Fibroblast of peridontal ligament (primary cell): ENCODE measurements around the gene GMEB1.
"Not testable (repeated sequence)": the region's sequence is repeated elsewhere in the genome, so short reads cannot be mapped to it uniquely, and the experiment has no call there.

Experiments
- DNase-seq: peaks from one replicate; pipeline ENCODE4 v3.0.0-alpha.2; 2010; ENCODE audit errors: extremely low read depth

GMEB1 gene

DNA sequence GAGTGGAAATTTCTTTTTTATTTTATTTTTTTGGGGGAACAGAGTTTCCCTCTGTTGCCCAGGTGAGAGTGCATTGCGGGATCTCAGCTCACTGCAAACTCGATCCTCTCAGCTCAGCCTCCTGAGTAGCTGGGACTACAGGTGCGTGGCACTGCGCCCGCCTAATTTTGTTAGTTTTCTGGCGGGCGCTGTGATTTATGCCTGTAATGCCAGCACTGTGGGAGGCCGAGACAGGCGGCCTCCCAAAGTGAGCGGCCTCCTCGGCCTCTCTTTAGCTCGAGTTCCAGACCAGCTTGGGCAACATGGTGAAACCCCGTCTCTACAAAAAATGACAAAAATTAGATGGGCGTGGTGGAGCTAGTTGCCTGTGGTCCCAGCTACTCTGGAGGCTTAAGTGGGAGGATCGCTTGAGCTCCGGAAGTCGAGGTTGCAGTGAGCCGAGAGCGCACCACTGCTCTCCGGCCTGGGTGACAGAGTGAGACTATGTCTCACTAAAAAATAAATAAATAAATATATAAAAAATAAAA, 2.7 kb downstream of the GMEB1 start:
- DNase-seq = no peak

DNA sequence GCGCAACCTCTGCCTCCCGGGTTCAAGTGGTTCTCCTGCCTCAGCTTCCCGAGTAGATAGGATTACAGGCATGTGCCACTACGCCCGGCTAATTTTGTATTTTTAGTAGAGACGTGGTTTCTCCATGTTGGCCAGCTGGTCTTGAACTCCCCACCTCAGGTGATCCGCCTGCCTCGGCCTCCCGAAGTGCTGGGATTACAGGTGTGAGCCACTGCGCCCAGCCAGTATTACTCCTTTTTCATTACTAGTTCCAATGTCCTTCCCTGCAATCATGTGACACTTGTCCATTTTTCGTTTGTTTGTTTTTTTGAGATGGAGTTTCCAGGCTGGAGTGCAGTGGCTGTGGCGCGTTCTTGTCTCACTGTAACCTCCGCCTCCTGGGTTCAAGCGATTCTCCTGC, 4.4 kb downstream of the GMEB1 start:
- not testable (repeated sequence) for DNase-seq

DNA sequence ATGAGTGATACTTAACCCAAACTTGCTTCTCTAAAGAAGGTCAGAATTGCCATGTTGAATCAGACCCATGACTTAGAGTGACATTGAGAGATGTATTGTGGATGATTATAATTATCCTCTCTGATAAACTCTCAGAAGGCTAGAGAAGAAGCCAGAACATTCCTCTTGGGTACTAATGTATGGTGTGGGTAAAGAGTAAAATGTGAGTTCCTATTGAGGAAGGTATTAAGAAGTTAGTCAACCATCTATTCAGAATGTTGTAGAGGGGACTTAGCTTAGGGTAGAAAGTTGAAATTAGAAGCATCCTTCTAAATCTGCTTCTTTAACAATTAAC, 7.3 kb downstream of the GMEB1 start:
- DNase-seq = no peak

DNA sequence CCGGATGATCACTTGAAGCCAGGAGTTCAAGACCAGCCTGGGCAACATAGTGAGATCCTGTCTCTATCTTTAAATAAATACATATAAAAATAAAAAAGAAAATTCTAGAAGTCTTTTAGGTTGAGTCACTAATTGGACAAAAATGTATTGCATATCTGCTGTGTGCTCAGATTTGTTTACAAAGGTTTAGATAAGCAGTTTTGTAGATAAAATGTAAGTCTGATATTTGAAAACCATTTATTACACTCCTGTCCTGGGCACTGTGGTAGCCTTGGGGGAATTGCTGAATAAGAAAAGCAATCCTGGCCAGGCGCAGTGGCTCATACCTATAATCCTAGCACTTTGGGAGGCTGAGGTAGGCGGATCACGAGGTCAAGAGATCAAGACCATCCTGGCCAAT, 11.6 kb downstream of the GMEB1 start:
- peak; percentile 5 for DNase-seq

DNA sequence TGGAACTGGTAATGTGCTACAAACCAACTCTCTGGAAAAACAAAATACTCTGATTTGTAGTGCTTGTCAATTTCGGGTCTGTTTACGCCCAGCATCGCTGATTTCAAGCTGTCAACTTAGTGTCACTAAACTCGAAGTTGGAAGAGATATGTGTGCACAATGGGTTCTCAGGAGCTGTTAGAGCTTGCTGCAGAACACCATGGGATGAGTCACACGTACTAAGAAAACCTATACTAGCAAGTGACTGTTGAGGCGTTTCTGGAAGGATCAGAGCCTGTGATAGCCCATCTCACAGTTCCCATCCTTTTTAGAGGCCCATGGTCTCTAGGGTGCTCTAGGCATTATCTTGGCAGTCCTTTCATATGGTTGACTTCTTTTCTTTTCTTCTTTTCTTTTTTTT, 14.3 kb downstream of the GMEB1 start:
- DNase-seq = no peak

DNA sequence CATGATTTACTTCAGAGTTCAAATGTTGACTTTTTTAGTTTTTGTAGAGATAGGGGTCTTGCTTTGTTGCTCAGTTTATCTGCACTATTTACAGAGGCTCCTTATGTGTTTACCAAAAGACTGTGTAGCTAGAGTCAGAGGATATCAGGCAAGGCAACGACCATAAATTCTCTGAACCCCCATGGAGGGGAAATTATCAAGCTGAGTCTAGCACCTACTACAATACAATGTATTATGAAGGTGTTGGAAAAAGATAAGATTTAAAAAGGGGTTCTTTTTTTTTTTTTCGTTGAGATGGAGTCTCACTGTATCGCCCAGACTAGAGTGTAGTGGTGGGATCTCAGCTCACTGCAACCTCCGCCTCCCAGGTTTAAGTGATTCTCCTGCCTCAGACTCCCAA, 16.4 kb downstream of the GMEB1 start:
- DNase-seq = no peak

DNA sequence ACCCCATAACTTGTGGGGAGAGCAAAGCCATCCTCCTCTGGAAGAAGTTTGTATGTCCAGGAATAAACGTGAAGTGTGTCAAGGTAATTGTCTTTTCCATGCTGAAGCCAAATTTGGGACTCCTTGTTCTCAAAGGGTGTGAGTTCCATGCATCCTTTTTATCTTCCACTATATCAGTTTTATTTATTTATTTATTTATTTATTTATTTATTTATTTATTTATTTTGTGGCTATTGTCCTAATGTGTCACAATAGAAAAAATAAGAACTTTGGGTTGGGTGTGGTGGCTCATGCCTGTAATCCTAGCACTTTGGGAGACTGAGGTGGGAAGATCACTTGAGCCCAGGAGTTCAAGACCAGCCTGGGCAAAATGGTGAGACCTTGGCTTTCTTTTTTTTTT, 23.0 kb downstream of the GMEB1 start:
- DNase-seq = not testable (repeated sequence)

DNA sequence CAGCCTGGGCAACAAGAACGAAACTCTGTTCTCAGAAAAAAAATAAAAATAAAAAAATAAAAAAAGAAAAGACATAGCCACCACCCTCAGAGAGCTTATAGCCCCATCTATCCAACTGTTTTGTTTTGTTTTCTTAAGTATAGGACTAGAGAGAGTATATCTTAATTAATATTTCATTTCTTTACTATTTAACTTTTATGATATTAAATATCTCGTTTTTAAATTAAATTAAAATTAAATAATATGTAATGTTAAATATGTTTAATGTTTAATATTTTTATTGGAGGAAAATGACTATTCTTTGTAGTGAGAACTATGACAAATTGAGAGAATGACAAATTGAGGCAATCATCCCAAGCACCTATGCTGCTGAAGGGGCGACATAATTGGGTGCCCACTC, 35.0 kb downstream of the GMEB1 start:
- DNase-seq = no peak

DNA sequence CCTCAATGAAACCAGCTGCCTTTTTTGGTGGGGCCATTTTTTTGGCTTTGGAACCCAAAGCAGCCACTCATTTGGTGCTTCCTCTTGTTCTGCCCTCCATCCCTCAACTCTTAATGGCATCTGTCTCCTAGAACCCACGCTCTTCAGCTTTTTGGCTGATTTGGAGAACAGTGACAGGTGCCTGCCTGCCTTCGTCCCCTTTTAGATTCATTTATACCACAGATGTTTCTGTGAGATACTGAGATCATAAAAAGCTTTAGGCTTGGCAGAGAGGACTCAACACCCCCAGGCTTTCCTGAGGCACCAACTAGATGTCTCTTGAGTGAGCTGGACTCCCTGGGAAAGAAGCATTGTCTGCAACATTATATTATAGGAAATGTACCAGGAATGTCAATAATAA, 47.8 kb downstream of the GMEB1 start:
- no peak for DNase-seq

DNA sequence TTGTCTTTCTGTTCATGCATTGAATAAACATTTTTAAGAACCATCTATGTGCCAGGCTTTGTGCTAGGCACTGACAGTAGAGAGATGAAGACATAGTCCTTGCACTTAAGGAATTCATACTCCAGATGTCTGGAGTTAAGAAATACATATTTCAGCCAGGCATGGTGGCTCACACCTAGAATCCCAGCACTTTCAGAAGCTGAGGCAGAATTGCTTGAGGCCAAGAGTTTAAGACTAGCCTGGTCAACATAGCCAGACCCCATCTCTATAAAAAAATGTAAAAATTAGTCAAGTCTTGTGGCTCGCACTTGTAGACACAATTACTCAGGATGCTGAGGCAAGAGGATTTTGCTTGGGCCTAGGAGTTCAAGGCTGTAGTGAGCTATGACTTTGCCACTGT, 49.6 kb downstream of the GMEB1 start:
- DNase-seq = no peak

DNA sequence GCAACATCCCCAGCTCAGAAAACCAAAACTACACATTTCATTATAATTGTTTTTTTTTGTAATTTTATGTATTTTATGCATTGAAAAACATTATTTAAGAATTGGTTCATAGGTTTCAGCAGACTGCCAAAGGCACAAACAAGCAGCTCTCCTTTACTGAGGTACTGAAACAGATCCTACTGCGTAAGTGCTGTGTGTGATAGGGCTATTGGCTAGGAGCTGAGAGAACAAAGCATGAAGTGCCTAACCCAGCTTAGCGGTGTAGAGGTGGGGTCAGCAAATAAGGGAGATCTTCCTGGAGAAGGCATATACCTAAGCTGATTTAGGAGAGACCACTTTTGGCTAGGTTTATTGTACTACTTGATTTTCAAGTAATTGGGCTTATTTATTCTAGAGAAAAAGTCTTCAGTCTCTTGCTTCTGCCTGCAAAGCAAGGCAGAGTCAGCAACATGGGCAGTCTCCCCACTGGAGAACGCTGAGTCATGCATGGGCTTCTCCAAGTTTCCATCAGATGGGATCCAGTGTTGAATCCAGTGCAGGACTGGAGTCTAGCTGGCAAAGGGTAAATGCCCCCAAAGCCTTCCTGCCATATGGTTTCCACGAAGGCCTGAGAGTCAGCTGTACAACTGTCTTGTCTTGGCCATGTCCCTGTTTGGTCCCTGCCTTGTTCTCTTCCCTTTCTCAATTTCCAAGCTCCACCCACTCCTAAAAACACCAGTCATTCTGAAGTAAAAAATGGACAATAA, 50.2 kb downstream of the GMEB1 start:
- peak; percentile 77 for DNase-seq

DNA sequence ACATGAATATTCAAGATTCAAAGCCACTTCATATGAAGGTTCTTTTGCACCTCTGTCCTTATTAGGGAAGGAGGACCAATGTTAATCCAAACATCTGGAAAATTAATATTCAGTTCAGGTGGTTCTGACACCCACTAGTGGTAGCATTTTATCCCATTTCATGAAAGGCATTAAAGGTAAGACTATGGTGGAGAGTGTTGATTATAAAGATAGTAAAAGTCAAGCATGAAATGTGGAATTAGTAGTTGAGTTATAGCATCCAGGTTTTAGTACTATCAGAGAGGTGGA, 50.7 kb downstream of the GMEB1 start:
- DNase-seq = no peak

DNA sequence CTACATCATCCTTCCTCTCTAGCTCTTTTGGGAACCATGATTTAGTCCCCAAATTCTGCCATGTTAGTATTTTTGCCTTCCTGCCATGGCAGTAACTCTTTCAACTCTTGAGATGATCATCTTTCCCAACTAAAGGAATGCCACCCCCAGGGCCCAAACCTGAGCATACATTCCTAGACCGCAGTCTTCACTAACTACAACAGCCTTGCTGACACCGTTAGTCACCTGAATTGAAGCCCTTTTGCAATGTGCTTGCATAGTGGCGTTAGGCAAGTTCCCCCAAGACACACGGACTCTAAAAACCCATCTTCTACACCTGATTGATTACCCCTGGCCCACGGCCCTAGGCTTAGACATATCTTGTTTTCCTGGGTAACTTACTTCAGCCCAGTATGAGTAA, 51.8 kb downstream of the GMEB1 start:
- no peak for DNase-seq

DNA sequence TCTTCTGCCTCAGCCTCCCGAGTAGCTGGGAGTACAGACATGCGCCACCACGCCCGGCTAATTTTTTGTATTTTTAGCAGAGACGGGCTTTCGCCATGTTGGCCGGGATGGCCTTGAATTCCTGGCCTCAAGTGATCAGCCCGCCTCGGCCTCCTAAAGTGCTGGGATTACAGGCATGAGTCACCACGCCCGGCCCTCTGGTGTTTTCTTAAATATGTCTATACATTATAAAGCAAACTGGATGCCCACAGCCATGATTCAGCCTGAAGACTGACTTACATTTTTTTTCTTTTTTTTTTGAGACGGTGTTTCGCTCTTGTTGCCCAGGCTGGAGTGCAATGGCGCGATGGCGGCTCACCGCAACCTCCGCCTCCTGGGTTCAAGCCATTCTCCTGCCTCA, 53.3 kb downstream of the GMEB1 start:
- DNase-seq = not testable (repeated sequence)

DNA sequence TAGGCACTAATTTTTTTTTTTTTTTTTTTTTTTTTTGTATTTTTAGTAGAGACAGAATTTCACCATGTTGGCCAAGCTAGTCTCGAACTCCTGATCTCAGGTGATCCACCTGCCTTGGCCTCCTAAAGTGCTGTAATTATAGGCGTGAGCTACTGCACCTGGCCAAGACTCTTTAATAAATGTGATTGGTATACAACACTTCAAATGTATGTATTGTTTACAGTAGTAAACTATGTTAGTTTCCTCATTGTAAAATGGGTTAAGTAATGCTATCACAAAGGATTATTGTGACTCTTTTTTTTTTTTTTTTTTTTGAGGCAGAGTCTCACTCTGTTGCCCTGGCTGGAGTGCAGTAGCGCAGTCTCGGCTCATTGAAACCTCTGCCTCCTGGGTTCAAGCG, 56.8 kb downstream of the GMEB1 start:
- DNase-seq = not testable (repeated sequence)

DNA sequence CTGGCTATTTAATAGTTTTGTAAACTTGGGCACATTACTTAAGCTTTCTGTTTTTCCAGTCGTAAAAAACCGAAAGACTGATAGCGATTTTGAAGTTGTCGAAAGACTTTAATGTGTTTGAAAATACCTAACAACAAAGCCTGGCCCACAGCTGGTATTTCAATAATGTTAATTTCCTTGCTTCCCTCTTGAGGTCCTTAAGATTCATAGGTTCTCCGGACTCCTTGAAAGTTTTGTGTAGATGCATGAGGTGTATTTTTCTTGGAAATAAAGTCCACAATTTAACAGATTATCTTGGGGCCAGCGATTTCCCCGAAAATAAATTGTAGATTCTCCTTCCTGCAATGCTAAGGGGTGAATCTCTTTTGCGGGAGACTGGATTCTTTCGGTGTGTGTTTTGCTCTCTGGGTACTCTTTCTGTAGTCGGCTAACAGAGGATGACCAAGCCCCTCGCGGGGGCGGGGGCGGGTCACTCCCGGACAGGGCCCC, 67.4 kb downstream of the GMEB1 start:
- no peak for DNase-seq

DNA sequence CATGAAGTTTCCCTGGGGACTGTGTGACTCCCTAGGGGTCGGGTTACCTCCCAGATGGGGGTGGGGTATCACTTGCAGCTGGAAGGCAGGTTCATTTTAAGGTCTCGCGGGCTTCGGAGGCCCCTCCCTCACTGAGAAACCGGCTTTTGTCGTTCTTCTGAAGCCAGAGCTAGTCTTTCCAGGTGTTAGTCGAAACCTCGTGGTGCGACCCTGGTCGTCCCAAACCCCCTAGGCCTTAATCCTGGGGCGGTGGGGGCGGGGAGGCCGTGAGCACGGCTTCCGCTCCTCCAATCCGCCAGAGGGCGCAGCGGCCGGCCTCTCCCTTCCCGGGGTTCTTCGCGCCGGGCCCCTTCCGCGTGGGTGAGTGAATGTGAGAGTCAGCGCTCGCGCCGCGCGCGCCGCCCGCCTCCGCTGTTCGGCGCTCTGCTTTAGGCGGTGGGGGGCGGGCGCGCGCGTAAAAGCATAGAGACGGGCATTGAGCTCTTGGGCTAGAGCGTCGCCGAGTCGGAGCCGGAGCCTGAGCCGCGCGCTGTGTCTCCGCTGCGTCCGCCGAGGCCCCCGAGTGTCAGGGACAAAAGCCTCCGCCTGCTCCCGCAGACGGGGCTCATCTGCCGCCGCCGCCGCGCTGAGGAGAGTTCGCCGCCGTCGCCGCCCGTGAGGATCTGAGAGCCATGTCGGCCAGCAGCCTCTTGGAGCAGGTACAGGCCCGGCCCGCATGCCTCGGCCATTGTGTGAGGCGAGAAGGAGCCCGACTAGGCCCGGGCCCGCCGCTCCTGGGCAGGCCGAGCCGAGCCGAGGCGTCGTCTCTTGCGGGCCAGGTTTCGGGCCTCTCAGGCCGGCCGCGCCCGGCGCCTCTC, 68.1 kb downstream of the GMEB1 start, which contains the start of gene YTHDF2:
Gene YTHDF2, plus strand, starts transcription at position 491 of the 857 bp plus-strand sequence. Its CDS starts 181 bp downstream, at position 672.
- DNase-seq = peak; percentile 93

DNA sequence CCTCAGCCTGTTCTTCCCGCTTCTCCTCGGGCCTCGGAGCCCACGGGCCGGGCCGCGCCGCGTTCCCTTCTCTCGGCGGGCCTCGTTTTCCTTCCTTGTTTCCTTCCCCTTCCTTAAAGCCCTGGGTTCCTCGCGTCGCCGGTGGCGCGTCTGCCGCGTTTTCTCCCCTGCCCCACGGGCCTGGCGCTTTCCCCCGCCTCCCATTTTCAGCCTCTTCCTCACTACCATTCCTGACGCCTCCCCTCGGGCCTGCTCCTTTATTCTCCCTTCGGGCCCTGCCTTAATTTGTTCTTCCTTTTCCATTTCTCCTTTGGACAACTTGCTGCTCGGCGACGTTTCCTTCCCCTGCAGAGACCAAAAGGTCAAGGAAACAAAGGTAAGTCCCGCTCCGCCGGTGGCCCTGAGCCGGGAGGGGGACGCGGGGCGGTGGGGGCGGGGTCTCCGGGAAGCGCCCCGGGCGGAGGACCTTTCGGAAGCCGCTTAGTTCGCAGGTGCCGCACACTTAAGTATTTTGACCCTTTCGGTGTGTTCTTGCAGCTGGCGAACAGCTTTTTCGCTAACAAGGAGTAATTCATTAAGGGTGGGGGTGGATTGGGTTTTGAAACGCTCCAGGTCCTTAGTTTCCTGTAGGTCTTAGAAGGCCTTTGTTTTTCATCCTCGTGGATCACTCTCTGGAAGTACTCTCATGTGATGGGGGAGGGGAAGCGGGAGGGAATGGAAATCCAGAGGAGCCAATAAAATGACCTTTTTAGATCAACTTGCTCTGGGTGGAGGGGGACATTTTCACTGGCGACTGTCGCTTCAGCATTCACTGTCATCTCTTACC, 68.9 kb downstream of the GMEB1 start:
- peak; percentile 53 for DNase-seq

DNA sequence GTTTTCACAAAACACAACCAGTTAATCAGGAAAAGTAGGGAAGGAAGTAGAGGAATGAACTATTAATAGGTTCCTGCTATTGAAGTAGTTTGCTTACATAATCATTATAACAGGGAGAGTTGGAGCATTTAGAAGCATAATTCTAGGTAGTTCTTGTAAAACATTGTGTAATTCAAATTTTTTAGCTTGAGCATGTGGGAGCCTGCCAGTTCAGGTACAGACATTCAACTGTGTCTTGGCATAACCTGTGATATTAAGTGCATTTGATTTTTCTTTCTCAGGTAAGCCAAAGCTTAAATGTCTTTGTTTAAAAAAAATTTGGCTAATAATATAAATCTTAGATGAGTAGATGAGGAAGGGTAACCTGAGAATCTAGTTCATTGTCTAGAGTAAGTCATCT, 71.5 kb downstream of the GMEB1 start:
- DNase-seq = no peak

DNA sequence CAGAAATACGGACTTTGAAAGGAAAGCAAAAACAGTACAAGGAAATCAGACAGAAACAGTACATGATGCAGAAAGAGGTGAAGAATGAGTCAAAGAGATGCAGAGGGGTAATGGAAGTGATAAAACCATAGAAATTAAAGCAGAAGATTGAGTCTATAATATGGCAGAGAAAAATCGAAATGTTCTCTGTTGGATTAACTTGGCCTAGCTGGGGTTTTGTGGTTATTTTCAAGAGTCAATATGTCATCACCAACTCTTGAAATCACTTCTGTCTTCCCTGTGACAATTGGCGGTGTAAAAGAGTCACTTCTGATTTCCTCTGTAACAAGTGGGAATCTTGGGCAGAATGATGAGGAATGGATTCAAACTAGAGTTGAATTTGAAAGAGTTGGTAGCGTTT, 75.6 kb downstream of the GMEB1 start:
- no peak for DNase-seq

DNA sequence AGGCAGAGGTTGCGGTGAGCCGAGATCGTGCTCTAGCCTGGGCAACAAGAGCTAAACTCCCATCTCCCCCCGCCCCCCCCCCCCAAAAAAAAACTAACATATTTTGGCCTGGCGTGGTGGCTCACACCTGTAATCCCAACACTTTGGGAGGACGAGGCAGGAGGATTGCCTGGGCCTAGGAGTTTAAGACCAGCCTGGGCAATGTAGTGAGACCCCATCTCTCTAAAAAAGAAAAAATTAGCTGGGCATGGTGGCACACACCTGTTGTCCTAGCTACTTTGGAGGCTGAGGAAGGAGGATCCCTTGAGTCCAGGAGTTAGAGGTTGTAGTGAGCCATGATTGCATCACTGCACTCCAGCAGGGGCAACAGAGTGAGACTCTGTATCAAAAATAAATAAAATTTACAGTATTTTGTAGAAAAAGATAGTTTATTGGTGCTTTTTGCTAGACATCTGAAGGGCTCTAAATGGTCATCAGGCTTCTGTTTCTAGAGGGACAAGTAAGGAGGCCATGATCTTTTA, 77.1 kb downstream of the GMEB1 start:
- DNase-seq = no peak

DNA sequence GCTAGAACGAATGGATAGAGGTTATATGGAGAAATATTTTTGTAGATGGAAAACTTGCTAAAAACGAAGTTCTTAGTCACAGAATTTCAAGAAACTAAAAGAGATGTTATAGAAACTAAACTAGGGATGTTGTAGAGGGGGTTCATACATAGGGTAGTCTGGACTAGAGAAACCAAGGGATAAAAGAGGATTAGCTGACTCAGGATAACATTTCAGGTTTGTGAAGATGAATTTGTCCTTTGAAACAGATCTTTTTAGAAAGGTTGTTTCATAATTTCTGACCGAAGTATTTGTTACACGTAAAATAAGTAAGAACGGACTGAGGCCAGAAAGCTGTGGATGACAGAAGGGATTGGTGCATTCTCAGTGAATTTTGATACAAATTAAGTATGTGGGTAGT, 81.7 kb downstream of the GMEB1 start:
- DNase-seq = no peak
